ENCODE measurements around the gene TAF7L. TPM values are rescaled to one million over a fixed set of nuclear protein-coding genes. Genes with fewer than 3 reads are reported as not detected.

TAF7L gene
- total and polyA plus RNA-seq, 2 donors (not counting 1 experiment from before 2014, with no cell fraction given), result 0.10 TPM; not detected in 1

DNA sequence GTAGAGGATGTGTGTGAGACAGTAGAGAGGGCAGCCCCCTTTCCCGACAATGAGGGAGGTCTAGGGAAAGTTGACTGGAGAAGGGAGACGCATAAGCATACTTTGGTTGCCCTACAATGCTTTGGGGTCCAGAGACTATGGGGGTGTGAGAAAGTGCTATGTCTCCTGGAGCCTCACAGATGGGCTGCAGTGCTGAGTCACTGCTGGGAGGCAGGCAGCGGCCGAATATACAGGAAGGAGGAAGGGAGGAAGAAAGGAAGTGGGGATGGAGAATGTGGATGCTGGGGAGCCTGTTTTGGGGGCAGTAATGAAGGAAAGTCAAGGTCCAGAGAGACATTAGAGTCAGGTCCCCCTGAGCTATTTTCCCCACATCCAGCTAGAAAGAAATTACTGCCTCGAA is 58.8 kb downstream of the TAF7L start:
- H3K27me3 ChIP-seq (replicated peaks in 1 of 4; ENCODE audit: control extremely low read depth in 1 of 4, control insufficient read depth in 3 of 4, insufficient read depth in 4 of 4, low read length in 3 of 4), result no peaks in the 10 kb centered on the region
- H3K4me3 ChIP-seq (ENCODE audit: control extremely low read depth in 1 of 5, extremely low read depth in 1 of 5, insufficient read depth in 1 of 5, low read depth in 2 of 5, low read length in 4 of 5), result no peak overlapping the region
- 89% methylated on average over 2 of the region's 5 CpGs for WGBS (ENCODE audit: insufficient coverage)
- H3K4me2 ChIP-seq (replicated peaks; ENCODE audit: low read depth, low read length, poor library complexity, severe bottlenecking), result no peak overlapping the region
- Mint-ChIP-seq H3K9me3 (ENCODE audit: insufficient read depth) (no peaks in the 10 kb centered on the region), H3K4me3 (no peak overlapping the region), H3K27ac (no peak overlapping the region), H3K27me3 (no peaks in the 10 kb centered on the region), H3K4me1 (no peaks in the 10 kb centered on the region)
- H3K9ac ChIP-seq (ENCODE audit: low read length), result no peak overlapping the region
- no peaks in the 10 kb centered on the region for H3K36me3 ChIP-seq (replicated peaks in 1 of 2; ENCODE audit: control extremely low read depth in 1 of 2, control insufficient read depth in 1 of 2, extremely low read depth in 1 of 2, insufficient read depth in 2 of 2, low read length in 1 of 2)
- ATAC-seq (ENCODE audit: low read depth), result no peak
- TF ChIP-seq, protein P1, sequence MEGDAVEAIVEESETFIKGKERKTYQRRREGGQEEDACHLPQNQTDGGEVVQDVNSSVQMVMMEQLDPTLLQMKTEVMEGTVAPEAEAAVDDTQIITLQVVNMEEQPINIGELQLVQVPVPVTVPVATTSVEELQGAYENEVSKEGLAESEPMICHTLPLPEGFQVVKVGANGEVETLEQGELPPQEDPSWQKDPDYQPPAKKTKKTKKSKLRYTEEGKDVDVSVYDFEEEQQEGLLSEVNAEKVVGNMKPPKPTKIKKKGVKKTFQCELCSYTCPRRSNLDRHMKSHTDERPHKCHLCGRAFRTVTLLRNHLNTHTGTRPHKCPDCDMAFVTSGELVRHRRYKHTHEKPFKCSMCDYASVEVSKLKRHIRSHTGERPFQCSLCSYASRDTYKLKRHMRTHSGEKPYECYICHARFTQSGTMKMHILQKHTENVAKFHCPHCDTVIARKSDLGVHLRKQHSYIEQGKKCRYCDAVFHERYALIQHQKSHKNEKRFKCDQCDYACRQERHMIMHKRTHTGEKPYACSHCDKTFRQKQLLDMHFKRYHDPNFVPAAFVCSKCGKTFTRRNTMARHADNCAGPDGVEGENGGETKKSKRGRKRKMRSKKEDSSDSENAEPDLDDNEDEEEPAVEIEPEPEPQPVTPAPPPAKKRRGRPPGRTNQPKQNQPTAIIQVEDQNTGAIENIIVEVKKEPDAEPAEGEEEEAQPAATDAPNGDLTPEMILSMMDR (IDR thresholded peaks at IDR 0.05), result no peak
- no peak for TF ChIP-seq EZH2 (IDR thresholded peaks at IDR 0.05; ENCODE audit: borderline replicate concordance, insufficient read depth, low read depth, low read length, poor library complexity, severe bottlenecking)
- H2AFZ ChIP-seq (ENCODE audit: insufficient read depth, low read depth, low read length, poor library complexity, severe bottlenecking), result no peak overlapping the region
- H4K20me1 ChIP-seq (ENCODE audit: control insufficient read depth, insufficient read depth, low read length, poor library complexity, severe bottlenecking), result no peaks in the 10 kb centered on the region
- H3K9me3 ChIP-seq (ENCODE audit: control extremely low read depth in 1 of 3, control insufficient read depth in 2 of 3, insufficient read depth in 1 of 3, low read length in 2 of 3), result no peaks in the 10 kb centered on the region
- no peak overlapping the region for H3K27ac ChIP-seq (ENCODE audit: low read length in 2 of 2)
- intact Hi-C loops (cut with micrococcal nuclease), result no loop called here
- ChIA-PET CTCF (no interaction called here), POLR2A (no interaction called here)
- no peak for DNase-seq
- no peaks in the 10 kb centered on the region for H3K4me1 ChIP-seq (ENCODE audit: control insufficient read depth in 2 of 2, insufficient read depth in 2 of 2, low read length in 2 of 2)
- no peaks in the 10 kb centered on the region for H3K79me2 ChIP-seq (ENCODE audit: control insufficient read depth, insufficient read depth, low read length)

DNA sequence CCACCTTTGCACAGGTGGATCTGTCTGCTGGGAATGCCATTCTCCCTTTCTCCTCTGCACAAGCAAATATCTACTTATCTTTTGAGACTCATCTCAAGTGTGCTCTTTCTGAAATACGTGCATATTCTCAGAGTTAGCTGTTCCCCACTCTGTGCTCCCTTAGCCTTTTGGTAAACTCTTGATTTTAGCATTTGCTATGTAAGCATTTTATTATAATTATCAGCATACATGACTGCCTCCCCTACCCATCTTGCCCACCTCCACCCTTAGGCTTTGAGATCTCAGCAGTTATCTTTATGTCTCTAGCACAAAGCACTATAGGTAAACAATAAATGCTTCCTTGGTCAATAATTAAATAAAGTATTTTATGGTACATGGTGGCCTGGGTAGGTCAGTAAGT is 60.1 kb downstream of the TAF7L start:
- H3K79me2 ChIP-seq (ENCODE audit: control insufficient read depth, insufficient read depth, low read length), result no peaks in the 10 kb centered on the region
- ChIA-PET CTCF (no interaction called here), POLR2A (no interaction called here)
- H3K36me3 ChIP-seq (replicated peaks in 1 of 2; ENCODE audit: control extremely low read depth in 1 of 2, control insufficient read depth in 1 of 2, extremely low read depth in 1 of 2, insufficient read depth in 2 of 2, low read length in 1 of 2), result no peaks in the 10 kb centered on the region
- H3K27me3 Mint-ChIP-seq, result no peaks in the 10 kb centered on the region
- no peaks in the 10 kb centered on the region for H3K4me1 Mint-ChIP-seq
- no peak overlapping the region for H3K27ac Mint-ChIP-seq
- no peaks in the 10 kb centered on the region for H3K27me3 ChIP-seq (replicated peaks in 1 of 4; ENCODE audit: control extremely low read depth in 1 of 4, control insufficient read depth in 3 of 4, insufficient read depth in 4 of 4, low read length in 3 of 4)
- no peaks in the 10 kb centered on the region for H3K9me3 Mint-ChIP-seq (ENCODE audit: insufficient read depth)
- no peak overlapping the region for H3K27ac ChIP-seq (ENCODE audit: low read length in 2 of 2)
- ATAC-seq (ENCODE audit: low read depth) (no peak), DNase-seq (no peak)
- H3K9ac ChIP-seq (ENCODE audit: low read length), result no peak overlapping the region
- no peaks in the 10 kb centered on the region for H3K9me3 ChIP-seq (ENCODE audit: control extremely low read depth in 1 of 3, control insufficient read depth in 2 of 3, insufficient read depth in 1 of 3, low read length in 2 of 3)
- no peaks in the 10 kb centered on the region for H3K4me1 ChIP-seq (ENCODE audit: control insufficient read depth in 2 of 2, insufficient read depth in 2 of 2, low read length in 2 of 2)
- H3K4me3 Mint-ChIP-seq, result no peak overlapping the region
- intact Hi-C loops (cut with micrococcal nuclease), result no loop called here
- H3K4me2 ChIP-seq (replicated peaks; ENCODE audit: low read depth, low read length, poor library complexity, severe bottlenecking), result no peak overlapping the region
- no peak overlapping the region for H3K4me3 ChIP-seq (ENCODE audit: control extremely low read depth in 1 of 5, extremely low read depth in 1 of 5, insufficient read depth in 1 of 5, low read depth in 2 of 5, low read length in 4 of 5)
- TF ChIP-seq EZH2 (IDR thresholded peaks at IDR 0.05; ENCODE audit: borderline replicate concordance, insufficient read depth, low read depth, low read length, poor library complexity, severe bottlenecking), result no peak
- TF ChIP-seq, protein P1 (IDR thresholded peaks at IDR 0.05), result no peak
- no peak overlapping the region for H2AFZ ChIP-seq (ENCODE audit: insufficient read depth, low read depth, low read length, poor library complexity, severe bottlenecking)
- WGBS (ENCODE audit: insufficient coverage), result no CpG with 5 or more reads among the region's 1 CpG
- H4K20me1 ChIP-seq (ENCODE audit: control insufficient read depth, insufficient read depth, low read length, poor library complexity, severe bottlenecking), result no peaks in the 10 kb centered on the region
